ENCODE results near the gene PIP4K2A.

DNA sequence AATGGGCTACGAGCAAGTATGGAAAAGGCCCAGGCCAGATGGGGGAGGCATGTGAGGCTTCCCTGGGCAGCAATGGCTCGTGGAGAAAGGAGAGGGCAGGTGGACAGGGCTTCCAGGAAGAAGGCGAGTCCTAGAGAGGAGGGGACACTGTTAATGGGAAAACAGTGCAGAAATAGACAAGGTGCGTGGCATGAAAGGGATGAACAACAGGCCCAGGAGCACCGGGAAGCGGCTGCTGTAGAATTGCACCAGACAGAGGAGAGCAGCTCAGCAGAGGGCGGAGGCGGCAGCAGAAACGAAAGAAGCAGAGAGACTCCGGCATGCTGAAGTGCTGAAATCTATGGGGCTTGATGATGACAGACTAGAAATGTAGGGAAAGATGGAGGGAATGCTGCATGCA is 102.1 kb downstream of the PIP4K2A start:
- no peak for TF ChIP-seq CTCF (conservative IDR thresholded peaks at IDR 0.05; ENCODE audit: low read length)
- no peak for TF ChIP-seq EZH2phosphoT487 (IDR thresholded peaks at IDR 0.05; ENCODE audit: borderline replicate concordance)

Data from Loucy (cell line).